NT2/D1 (cell line): Measurements from ENCODE around the gene INPP5D.

ENCODE experiments used
- YY1 ChIP-seq: IDR thresholded peaks from 2 replicates; pipeline ENCODE4 v1.6.1; 2011; ENCODE audit not compliant: insufficient read length, insufficient read depth
- ZNF274 ChIP-seq: IDR thresholded peaks from 2 replicates; pipeline ENCODE4 v1.6.1; 2011; ENCODE audit warnings: mild to moderate bottlenecking, low read depth, low read length

- TF ChIP-seq YY1 (no peak), ZNF274 (no peak)
Measured at GRCh38 chr2:233247744-233248143, 187.6 kb downstream of the INPP5D start.
